SU-DHL-6 (cell line): Measurements from ENCODE around the gene BMPR1B.

ENCODE experiments used
- H2AFZ ChIP-seq: fragments of 200-600 bp; sonication (generic); 2 replicates; pipeline ENCODE4 v1.6.1; 2014; ENCODE audit warnings: low read depth, mild to moderate bottlenecking, moderate library complexity, mixed read lengths, antibody characterized with exemption, low read length; ENCODE audit not compliant: severe bottlenecking
- H3F3A ChIP-seq: fragments of 200-600 bp; shearing (Covaris generic); 2 replicates; pipeline ENCODE4 v1.6.0; 2016; ENCODE audit warnings: antibody characterized with exemption, mild to moderate bottlenecking; ENCODE audit not compliant: insufficient read depth
- H3K27ac ChIP-seq: fragments of 200-600 bp; sonication (generic); 2 replicates; pipeline ENCODE4 v1.5.1; 2016; ENCODE audit warnings: low read depth, mild to moderate bottlenecking, low read length, moderate library complexity, mixed read lengths
- H3K27me3 ChIP-seq: fragments of 200-600 bp; sonication (generic), shearing (Covaris generic); 2 replicates; pipeline ENCODE4 v1.6.0; 2014; ENCODE audit warnings: mild to moderate bottlenecking, low read length
- H3K36me3 ChIP-seq: fragments of 200-600 bp; sonication (generic); 2 replicates; pipeline ENCODE4 v1.6.1; 2014; ENCODE audit warnings: mild to moderate bottlenecking, low read length, mixed read lengths
- H3K4me2 ChIP-seq: fragments of 300-600, 200-600 bp; shearing (Covaris generic), sonication (generic); 2 replicates; pipeline ENCODE4 v1.6.0; 2014; ENCODE audit warnings: low read length, low read depth, mild to moderate bottlenecking; ENCODE audit not compliant: poor library complexity, severe bottlenecking
- H3K4me3 ChIP-seq: fragments of 200-600 bp; sonication (generic); 2 replicates; pipeline ENCODE4 v1.5.1; 2014; ENCODE audit warnings: antibody characterized with exemption, low read length, mild to moderate bottlenecking, mixed read lengths; ENCODE audit not compliant: insufficient read depth, poor library complexity, severe bottlenecking
- H3K79me2 ChIP-seq: fragments of 200-600 bp; sonication (generic); 2 replicates; pipeline ENCODE4 v1.6.1; 2014; ENCODE audit warnings: mild to moderate bottlenecking, low read length, moderate library complexity; ENCODE audit not compliant: insufficient read depth
- H3K9ac ChIP-seq: fragments of 200-600 bp; sonication (generic); 2 replicates; pipeline ENCODE4 v1.7.0; 2014; ENCODE audit warnings: mild to moderate bottlenecking, low read length
- H3K9me2 ChIP-seq: fragments of 200-600 bp; sonication (generic); replicated peaks from 2 replicates; pipeline ENCODE4 v1.6.1; 2014; ENCODE audit warnings: low read length; ENCODE audit not compliant: insufficient read depth
- H3K9me3 ChIP-seq: fragments of 200-600 bp; sonication (generic); 2 replicates; pipeline ENCODE4 v1.6.1; 2014; ENCODE audit warnings: low read length, mixed read lengths; ENCODE audit not compliant: insufficient read depth
- H4K20me1 ChIP-seq: fragments of 200-600 bp; sonication (generic); 2 replicates; pipeline ENCODE4 v1.6.1; 2014; ENCODE audit warnings: low read depth, mild to moderate bottlenecking, antibody characterized with exemption, low read length, moderate library complexity, mixed read lengths
- CTCF ChIP-seq: fragments of 200-600 bp; sonication (generic); IDR thresholded peaks from one replicate; pipeline ENCODE4 v1.5.1; 2017; ENCODE audit warnings: antibody characterized with exemption, mild to moderate bottlenecking, low read length, moderate library complexity; ENCODE audit not compliant: insufficient read depth, poor library complexity, severe bottlenecking
- EZH2phosphoT487 ChIP-seq: fragments of 200-600 bp; sonication (generic), shearing (Covaris generic); conservative IDR thresholded peaks from 2 replicates; pipeline ENCODE4 v1.6.1; 2018; ENCODE audit warnings: mild to moderate bottlenecking, antibody characterized with exemption, low read length, moderate library complexity, mixed read lengths

BMPR1B gene

GRCh38 chr4:95159384-95159783 lies 401.6 kb downstream of the BMPR1B start:
- no peaks in the 10 kb centered on the region for H3K79me2 ChIP-seq
- TF ChIP-seq CTCF = no peak
- TF ChIP-seq EZH2phosphoT487 = no peak
- H3K4me2 ChIP-seq = no peak overlapping the region
- no peaks in the 10 kb centered on the region for H3K36me3 ChIP-seq
- H4K20me1 ChIP-seq = no peaks in the 10 kb centered on the region
- no peak overlapping the region for H3K9ac ChIP-seq
- no peaks in the 10 kb centered on the region for H3K27me3 ChIP-seq
- no peak overlapping the region for H3K4me3 ChIP-seq
- H3F3A ChIP-seq = no peaks in the 10 kb centered on the region
- H3K9me2 ChIP-seq = no peaks in the 10 kb centered on the region
- H3K9me3 ChIP-seq = no peaks in the 10 kb centered on the region
- no peak overlapping the region for H3K27ac ChIP-seq
- no peak overlapping the region for H2AFZ ChIP-seq

- Histone ChIP-seq H4K20me1 (no peaks in the 10 kb centered on the region), H2AFZ (no peak overlapping the region), H3K9ac (no peak overlapping the region), H3K79me2 (no peaks in the 10 kb centered on the region), H3F3A (no peaks in the 10 kb centered on the region), H3K4me2 (no peak overlapping the region), H3K27me3 (no peaks in the 10 kb centered on the region), H3K9me3 (no peaks in the 10 kb centered on the region), H3K9me2 (no peaks in the 10 kb centered on the region), H3K27ac (no peak overlapping the region), H3K4me3 (no peak overlapping the region), H3K36me3 (no peaks in the 10 kb centered on the region)
- TF ChIP-seq EZH2phosphoT487 = no peak
- no peak for TF ChIP-seq CTCF
Measured at GRCh38 chr4:95161781-95162469, 404.2 kb downstream of the BMPR1B start.

- Histone ChIP-seq H3K9ac (no peak overlapping the region), H3K36me3 (no peaks in the 10 kb centered on the region), H3K27ac (no peak overlapping the region), H3K4me3 (no peak overlapping the region), H3K79me2 (no peaks in the 10 kb centered on the region), H3K9me3 (no peaks in the 10 kb centered on the region), H3K9me2 (no peaks in the 10 kb centered on the region), H3K4me2 (no peak overlapping the region), H4K20me1 (no peaks in the 10 kb centered on the region), H2AFZ (no peak overlapping the region), H3K27me3 (no peaks in the 10 kb centered on the region), H3F3A (no peaks in the 10 kb centered on the region)
- TF ChIP-seq CTCF (no peak), EZH2phosphoT487 (no peak)
Measured at GRCh38 chr4:95162867-95163266, 405.1 kb downstream of the BMPR1B start.
